Measurements from ENCODE around the gene AHRR.

The AHRR gene

DNA sequence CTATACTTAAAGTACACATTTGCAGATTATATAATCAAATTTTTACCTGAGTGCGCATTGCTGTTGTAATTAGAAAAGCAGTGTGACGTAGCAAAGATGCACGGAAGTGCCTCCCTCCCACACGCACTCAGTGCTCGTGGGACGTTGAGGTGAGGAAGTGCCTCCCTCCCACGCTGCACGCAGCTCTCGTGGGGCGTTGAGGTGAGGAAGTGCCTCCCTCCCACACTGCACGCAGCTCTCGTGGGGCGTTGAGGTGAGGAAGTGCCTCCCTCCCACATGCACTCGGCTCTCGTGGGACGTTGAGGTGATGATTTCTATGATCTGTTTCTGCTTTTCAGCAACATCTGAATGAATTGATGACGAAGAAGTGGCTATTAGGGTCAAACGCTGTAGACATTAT, 142.4 kb downstream of the AHRR start:
- no peak for TF ChIP-seq FOXP2 (optimal IDR thresholded peaks at IDR 0.05; ENCODE audit: borderline replicate concordance, extremely low read depth, extremely low read length, insufficient read depth)
- TF ChIP-seq, protein P1, sequence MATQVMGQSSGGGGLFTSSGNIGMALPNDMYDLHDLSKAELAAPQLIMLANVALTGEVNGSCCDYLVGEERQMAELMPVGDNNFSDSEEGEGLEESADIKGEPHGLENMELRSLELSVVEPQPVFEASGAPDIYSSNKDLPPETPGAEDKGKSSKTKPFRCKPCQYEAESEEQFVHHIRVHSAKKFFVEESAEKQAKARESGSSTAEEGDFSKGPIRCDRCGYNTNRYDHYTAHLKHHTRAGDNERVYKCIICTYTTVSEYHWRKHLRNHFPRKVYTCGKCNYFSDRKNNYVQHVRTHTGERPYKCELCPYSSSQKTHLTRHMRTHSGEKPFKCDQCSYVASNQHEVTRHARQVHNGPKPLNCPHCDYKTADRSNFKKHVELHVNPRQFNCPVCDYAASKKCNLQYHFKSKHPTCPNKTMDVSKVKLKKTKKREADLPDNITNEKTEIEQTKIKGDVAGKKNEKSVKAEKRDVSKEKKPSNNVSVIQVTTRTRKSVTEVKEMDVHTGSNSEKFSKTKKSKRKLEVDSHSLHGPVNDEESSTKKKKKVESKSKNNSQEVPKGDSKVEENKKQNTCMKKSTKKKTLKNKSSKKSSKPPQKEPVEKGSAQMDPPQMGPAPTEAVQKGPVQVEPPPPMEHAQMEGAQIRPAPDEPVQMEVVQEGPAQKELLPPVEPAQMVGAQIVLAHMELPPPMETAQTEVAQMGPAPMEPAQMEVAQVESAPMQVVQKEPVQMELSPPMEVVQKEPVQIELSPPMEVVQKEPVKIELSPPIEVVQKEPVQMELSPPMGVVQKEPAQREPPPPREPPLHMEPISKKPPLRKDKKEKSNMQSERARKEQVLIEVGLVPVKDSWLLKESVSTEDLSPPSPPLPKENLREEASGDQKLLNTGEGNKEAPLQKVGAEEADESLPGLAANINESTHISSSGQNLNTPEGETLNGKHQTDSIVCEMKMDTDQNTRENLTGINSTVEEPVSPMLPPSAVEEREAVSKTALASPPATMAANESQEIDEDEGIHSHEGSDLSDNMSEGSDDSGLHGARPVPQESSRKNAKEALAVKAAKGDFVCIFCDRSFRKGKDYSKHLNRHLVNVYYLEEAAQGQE (IDR thresholded peaks at IDR 0.05; ENCODE audit: insufficient read depth in 1 of 2, low read depth in 2 of 2, low read length in 2 of 2) = no peak
- no peak for TF ChIP-seq TAF1 (IDR thresholded peaks at IDR 0.05; ENCODE audit: borderline replicate concordance, insufficient read depth, low read length)
- no peak for TF ChIP-seq SIN3A (IDR thresholded peaks at IDR 0.05; ENCODE audit: borderline replicate concordance, insufficient read depth, low read length)
- no peak for TF ChIP-seq POLR2AphosphoS5 (IDR thresholded peaks at IDR 0.05; ENCODE audit: low read depth, low read length)

DNA sequence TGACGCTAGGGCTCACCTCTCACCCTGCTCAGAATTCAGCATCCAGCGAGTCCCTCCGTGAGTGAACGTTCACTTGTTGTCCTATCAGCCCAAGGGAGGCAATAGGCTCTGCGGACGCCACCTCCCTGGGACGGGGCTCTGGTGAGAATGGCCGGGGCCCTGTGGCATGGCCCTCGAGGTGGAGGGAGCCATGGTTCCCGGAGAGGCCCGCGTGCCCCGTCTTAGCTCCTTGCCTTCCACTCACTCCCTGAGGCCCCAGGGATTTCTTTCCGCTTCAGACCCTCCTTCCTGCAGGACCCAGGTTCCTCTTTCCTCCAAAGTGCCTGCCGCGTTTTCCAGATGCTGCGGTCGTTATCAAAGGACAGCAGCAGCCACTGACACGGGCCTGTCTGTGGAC, 142.9 kb downstream of the AHRR start:
- TF ChIP-seq TAF1 (IDR thresholded peaks at IDR 0.05; ENCODE audit: borderline replicate concordance, insufficient read depth, low read length) = no peak
- TF ChIP-seq SIN3A (IDR thresholded peaks at IDR 0.05; ENCODE audit: borderline replicate concordance, insufficient read depth, low read length) = no peak
- TF ChIP-seq, protein P1 (IDR thresholded peaks at IDR 0.05; ENCODE audit: insufficient read depth in 1 of 2, low read depth in 2 of 2, low read length in 2 of 2) = no peak
- no peak for TF ChIP-seq POLR2AphosphoS5 (IDR thresholded peaks at IDR 0.05; ENCODE audit: low read depth, low read length)
- no peak for TF ChIP-seq FOXP2 (optimal IDR thresholded peaks at IDR 0.05; ENCODE audit: borderline replicate concordance, extremely low read depth, extremely low read length, insufficient read depth)

DNA sequence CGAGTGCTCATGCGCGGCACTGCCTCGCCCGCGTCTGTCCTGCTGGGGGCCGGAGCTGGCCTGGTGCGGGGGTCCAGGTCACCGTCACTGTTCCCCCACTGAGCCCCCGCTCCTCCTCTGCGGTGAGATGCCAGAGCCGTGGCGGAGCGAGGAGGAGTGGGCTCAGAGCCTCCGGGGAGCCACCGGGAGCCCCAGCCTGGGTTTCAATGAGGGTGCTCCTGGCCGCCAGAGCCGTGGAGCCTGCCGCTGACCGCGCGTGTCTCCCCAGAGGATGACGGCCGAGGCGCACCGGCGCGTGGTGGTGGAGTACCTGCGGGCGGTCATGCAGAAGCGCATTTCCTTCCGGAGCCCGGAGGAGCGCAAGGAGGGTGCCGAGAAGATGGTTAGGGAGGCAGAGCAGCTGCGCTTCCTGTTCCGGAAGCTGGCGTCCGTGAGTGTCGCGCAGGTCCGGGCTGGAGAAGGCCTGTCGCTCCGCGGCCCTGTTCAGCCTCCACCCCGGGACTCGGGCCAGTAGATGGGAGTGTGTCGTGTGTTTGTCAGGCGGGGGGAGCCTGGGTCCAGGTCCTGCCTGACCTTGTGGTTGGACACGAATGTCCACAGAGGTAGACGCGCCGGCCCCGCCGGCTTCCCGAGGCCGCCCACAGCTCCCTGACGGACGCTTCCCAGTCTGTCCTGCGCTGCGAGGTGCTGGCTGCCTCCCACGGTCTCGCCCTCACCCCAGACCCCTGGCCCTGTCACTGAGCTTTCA, 143.5 kb downstream of the AHRR start:
- no peak for TF ChIP-seq SIN3A (IDR thresholded peaks at IDR 0.05; ENCODE audit: borderline replicate concordance, insufficient read depth, low read length)
- TF ChIP-seq FOXP2 (optimal IDR thresholded peaks at IDR 0.05; ENCODE audit: borderline replicate concordance, extremely low read depth, extremely low read length, insufficient read depth) = no peak
- TF ChIP-seq, protein P1 (IDR thresholded peaks at IDR 0.05; ENCODE audit: insufficient read depth in 1 of 2, low read depth in 2 of 2, low read length in 2 of 2) = no peak
- no peak for TF ChIP-seq POLR2AphosphoS5 (IDR thresholded peaks at IDR 0.05; ENCODE audit: low read depth, low read length)
- TF ChIP-seq TAF1 (IDR thresholded peaks at IDR 0.05; ENCODE audit: borderline replicate concordance, insufficient read depth, low read length) = no peak

DNA sequence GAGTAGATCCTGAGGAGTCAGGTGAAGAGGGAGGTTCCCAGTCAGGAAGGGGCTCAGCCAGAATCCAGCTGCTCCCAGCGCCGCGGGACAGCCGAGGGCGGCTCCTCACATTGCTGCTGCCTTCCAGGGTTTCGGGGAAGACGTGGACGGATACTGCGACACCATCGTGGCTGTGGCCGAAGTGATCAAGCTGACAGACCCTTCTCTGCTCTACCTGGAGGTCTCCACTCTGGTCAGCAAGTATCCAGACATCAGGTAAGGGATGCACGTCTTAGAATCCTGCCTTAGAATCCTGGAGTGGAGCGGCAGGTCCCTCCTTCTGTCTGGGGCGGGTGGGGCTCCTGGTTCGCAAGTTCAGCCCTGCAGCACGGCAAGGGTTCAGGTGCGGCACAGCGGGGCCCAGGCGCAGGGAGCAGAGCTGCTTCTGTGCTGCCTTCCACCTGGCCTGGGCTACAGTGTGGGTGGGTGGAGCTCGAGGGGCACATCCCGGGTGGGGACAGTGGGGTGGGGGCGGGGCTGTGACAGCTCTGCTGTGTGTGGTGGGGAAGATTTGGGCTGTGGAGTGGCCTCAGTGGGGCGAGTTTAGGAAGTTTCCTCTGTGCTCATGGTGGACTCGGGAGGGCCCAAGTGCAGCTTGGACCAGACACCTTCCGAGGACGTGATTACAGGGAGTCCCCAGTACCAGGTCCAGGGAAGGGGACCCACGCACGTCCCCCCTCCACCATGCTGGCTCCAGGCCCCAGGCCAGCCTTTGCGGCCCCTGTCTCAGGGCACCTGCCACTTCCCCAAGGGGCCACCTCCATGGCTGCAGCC, 144.3 kb downstream of the AHRR start:
- no peak for TF ChIP-seq SIN3A (IDR thresholded peaks at IDR 0.05; ENCODE audit: borderline replicate concordance, insufficient read depth, low read length)
- no peak for TF ChIP-seq FOXP2 (optimal IDR thresholded peaks at IDR 0.05; ENCODE audit: borderline replicate concordance, extremely low read depth, extremely low read length, insufficient read depth)
- TF ChIP-seq, protein P1 (IDR thresholded peaks at IDR 0.05; ENCODE audit: insufficient read depth in 1 of 2, low read depth in 2 of 2, low read length in 2 of 2) = no peak
- TF ChIP-seq POLR2AphosphoS5 (IDR thresholded peaks at IDR 0.05; ENCODE audit: low read depth, low read length) = no peak
- TF ChIP-seq TAF1 (IDR thresholded peaks at IDR 0.05; ENCODE audit: borderline replicate concordance, insufficient read depth, low read length) = no peak

All from PFSK-1 (cell line).